ENCODE results near the gene SGO1.

DNA sequence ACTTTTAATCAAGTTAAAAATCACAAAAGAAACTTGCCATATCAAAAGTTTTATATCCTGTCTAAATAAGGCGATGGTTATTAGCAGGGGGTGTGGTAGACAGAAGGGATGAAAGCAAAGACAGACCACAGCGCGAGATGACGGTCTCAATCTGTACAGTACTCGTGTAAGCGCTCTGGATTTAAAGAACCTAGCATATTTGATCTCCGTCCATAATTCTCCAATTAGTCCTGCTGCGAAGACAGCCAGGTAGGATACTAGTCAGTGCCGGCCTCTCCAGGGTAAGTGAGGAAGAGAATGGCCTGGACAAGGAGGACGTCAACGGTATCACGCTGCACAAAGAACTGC lies 701 bp downstream of the SGO1 start:
- TF ChIP-seq POLR2AphosphoS5 (IDR thresholded peaks at IDR 0.05; ENCODE audit: low read depth, low read length) (no peak), CTCF (IDR thresholded peaks at IDR 0.05) (no peak), SIN3A (IDR thresholded peaks at IDR 0.05; ENCODE audit: borderline replicate concordance, insufficient read depth, low read depth, low read length) (no peak), REST (IDR thresholded peaks at IDR 0.05; ENCODE audit: insufficient read depth in 1 of 2, low read depth in 2 of 2, low read length in 1 of 2) (no peak), TCF7L2 (IDR thresholded peaks at IDR 0.05; ENCODE audit: low read depth, low read length) (no peak)
